Ectodermal cell (in vitro differentiated cells): ENCODE results near the gene CLEC16A.

Experiments used
- H3K27ac ChIP-seq: 2 replicates; pipeline ENCODE4 v1.7.0; 2013; ENCODE audit warnings: mild to moderate bottlenecking, low read depth, low read length; ENCODE audit not compliant: insufficient read depth, poor library complexity, severe bottlenecking
- H3K27me3 ChIP-seq: 2 replicates; pipeline ENCODE4 v1.7.0; 2013; ENCODE audit warnings: mild to moderate bottlenecking, low read length; ENCODE audit not compliant: insufficient read depth, control insufficient read depth, poor library complexity, severe bottlenecking
- H3K36me3 ChIP-seq: one replicate; pipeline ENCODE4 v1.7.0; 2013; ENCODE audit warnings: low read length; ENCODE audit not compliant: control insufficient read depth, insufficient read depth
- H3K4me1 ChIP-seq: one replicate; pipeline ENCODE4 v1.7.0; 2013; ENCODE audit warnings: low read length; ENCODE audit not compliant: control insufficient read depth, insufficient read depth
- H3K4me3 ChIP-seq: 2 replicates; pipeline ENCODE4 v1.7.0; 2013; ENCODE audit warnings: low read depth, low read length, control low read depth; ENCODE audit not compliant: insufficient read depth
- H3K9me3 ChIP-seq: 2 replicates; pipeline ENCODE4 v1.7.0; 2013; ENCODE audit warnings: mild to moderate bottlenecking, low read length, moderate library complexity; ENCODE audit not compliant: control insufficient read depth
- WGBS, 2 experiments: methylation state at CpG; one replicate each; pipeline ENCODE4 v1.1.7; 2013; ENCODE audit warnings: missing lambda C conversion rate in 2 of 2; 5-methylcytosine and 5-hydroxymethylcytosine counted together

Gene CLEC16A

DNA sequence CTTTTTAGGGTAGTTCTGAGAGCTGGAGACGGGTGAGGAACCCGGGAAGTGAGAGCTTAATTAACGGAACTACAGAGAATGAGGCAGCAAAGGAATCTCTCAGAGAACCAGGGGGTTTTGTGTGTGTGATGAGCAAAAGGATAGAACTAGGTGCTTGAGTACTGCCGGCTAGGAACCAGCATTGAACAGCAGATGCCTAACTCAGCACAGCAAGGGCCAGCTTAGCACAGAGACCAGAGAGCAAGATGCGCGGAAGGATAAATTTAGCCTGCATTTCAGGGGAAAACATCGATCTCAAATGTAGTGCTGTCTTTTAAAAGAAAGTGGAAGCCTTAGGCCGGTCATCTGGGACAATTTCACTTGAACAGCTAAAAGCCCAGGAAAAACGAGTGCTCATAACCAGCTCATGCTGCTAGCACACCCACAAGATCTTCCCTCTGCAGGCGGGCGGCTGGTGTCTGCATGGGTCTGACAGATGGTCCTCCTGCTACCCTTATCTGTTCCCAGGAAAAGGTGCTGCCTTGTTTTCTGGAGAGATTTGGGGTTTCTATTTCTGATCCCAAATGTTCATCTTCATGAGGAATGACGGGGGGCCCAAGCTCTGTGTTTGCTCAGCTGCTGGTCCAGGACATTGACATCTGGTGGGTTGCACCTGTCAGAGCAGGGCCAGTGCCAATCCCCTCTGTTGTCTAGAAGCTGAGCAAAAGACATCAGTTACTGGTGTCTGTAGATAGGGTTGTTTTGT is 207.7 kb downstream of the CLEC16A start:
- Histone ChIP-seq H3K27me3 (no peaks in the 10 kb centered on the region), H3K36me3 (no peaks in the 10 kb centered on the region), H3K9me3 (no peaks in the 10 kb centered on the region), H3K4me3 (no peak overlapping the region), H3K27ac (no peak overlapping the region), H3K4me1 (no peaks in the 10 kb centered on the region)
- WGBS, 2 experiments: 89% methylated on average over 12 of the region's 12 CpGs

DNA sequence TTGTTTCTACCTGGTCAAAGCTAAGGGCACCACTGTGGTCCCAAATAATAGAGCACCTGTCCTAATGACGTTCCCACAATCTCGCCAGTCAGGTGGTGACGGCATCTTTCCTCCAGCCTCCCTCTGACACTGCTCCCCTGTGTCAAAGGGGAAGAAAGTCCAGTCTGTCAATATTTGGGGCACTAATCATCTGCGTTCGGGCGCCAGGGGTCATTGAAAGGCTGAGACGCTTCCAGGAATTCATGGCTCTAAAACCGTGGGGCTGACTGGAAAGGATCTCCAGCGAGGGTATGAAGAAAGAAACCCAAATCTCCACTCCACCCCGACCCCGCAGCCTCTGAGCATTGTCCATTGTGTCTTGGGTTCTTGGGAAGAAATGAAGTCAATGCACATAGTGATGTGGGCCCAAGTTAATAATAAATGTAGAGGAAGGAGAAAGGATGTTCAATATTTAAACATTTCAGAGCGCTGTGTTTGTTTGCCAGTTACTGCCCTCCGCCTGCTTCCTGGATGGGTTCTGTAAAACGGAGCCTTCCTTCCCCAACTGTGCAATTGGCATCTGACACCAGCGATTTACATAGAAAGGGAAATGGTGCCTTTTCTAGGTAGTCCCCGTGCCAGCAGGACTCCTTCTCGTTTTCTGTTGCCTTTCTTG is 208.4 kb downstream of the CLEC16A start:
- H3K27me3 ChIP-seq: no peaks in the 10 kb centered on the region
- no peaks in the 10 kb centered on the region for H3K9me3 ChIP-seq
- H3K4me1 ChIP-seq: no peaks in the 10 kb centered on the region
- no peak overlapping the region for H3K27ac ChIP-seq
- H3K36me3 ChIP-seq: no peaks in the 10 kb centered on the region
- WGBS, 2 experiments: 87 to 91% methylated on average over 17 of the region's 17 CpGs
- H3K4me3 ChIP-seq: no peak overlapping the region

DNA sequence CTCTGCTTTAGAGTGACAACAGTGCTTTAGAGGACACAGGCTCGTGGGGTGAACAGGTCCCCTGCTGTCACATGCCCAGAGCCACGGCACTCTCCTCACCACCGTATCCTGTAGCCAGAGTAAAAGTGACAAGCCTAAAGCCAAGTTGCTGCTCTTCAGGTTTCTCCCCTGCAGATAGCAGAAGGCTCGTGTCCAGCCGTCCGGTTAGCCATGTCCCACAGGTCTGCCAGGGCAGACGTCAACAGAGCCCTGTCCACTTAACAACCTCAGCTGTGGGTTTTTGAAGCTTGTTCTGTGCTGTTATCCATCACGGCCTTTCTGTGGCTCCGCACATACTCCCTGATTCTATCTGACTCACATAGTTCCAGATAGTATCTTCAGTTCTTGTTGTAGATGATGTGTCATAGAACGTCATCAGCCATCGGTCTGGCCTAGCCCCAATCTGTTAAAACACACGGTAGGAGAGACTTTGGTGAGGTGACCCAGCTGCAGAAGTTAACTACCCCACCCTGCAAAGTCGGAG is 211.0 kb downstream of the CLEC16A start:
- 83 to 85% methylated on average over 13 of the region's 13 CpGs for WGBS, 2 experiments
- Histone ChIP-seq H3K27me3 (no peaks in the 10 kb centered on the region), H3K9me3 (no peaks in the 10 kb centered on the region), H3K4me1 (no peaks in the 10 kb centered on the region), H3K36me3 (no peaks in the 10 kb centered on the region), H3K4me3 (no peak overlapping the region), H3K27ac (no peak overlapping the region)

DNA sequence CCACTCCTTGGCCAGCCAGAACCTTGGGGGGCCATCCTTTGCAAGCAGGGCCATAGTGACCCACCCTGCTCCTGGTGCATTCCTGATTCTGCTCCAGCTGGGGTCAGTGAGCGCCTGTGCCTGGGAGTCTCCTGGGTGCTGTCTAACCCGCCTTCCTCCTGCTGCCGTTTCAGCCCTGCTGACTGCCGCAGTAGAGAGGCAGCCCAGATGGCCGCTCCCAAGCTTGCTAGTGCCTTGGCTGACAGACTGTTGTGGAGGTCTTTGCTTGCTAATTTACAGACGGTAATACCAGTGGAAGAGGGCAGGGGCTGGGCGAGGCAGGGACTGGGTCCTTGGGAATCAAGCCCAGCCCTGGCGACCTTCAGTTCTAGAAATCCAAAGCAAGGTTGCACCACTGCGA is 212.0 kb downstream of the CLEC16A start:
- Histone ChIP-seq H3K4me3 (no peak overlapping the region), H3K36me3 (no peaks in the 10 kb centered on the region), H3K27ac (no peak overlapping the region), H3K9me3 (no peaks in the 10 kb centered on the region), H3K27me3 (no peaks in the 10 kb centered on the region), H3K4me1 (no peaks in the 10 kb centered on the region)
- WGBS, 2 experiments: 89 to 90% methylated on average over 9 of the region's 9 CpGs

DNA sequence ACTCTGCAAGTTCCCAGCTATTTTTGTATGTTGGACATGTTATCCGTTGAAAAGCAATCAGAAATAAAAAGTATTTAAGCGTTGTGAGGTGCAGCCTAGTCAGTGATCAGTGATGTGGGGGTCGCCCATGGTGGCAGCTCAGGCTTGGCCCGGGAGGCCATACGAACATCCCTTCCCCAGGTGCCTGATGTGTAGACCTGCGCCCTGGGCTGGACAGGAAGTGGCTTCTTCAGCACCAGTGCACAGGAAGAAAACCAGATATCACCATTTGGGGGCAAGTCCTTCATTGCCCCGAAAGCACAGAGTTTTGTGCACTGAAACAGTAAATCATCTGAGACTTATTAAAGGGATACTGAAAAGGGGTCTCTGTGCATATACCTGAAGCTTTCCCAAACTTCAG is 212.8 kb downstream of the CLEC16A start:
- no peaks in the 10 kb centered on the region for H3K9me3 ChIP-seq
- H3K27ac ChIP-seq: no peak overlapping the region
- WGBS, 2 experiments: 94 to 95% methylated on average over 7 of the region's 7 CpGs
- no peaks in the 10 kb centered on the region for H3K4me1 ChIP-seq
- H3K36me3 ChIP-seq: no peaks in the 10 kb centered on the region
- H3K4me3 ChIP-seq: no peak overlapping the region
- H3K27me3 ChIP-seq: no peaks in the 10 kb centered on the region

DNA sequence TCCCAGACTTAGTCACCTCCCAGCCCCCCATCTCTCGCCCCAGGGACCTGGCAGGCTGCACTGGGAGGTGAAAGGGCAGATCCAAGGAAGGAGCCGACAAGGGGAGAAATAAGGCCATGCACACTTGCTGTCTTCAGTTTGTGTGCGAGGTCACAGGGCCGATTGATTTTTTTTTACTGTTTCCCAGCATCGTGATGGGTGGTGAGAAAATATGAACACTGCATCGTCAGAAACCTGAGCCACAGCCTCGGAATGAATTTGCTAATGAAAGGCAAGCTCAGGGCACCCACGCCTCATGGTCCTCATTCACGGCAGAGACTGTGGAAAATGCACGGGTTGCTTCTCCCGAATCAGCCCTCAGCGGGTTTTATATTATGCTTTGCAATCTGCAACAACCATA is 213.7 kb downstream of the CLEC16A start:
- H3K36me3 ChIP-seq: no peaks in the 10 kb centered on the region
- H3K4me3 ChIP-seq: no peak overlapping the region
- no peak overlapping the region for H3K27ac ChIP-seq
- H3K4me1 ChIP-seq: no peaks in the 10 kb centered on the region
- no peaks in the 10 kb centered on the region for H3K27me3 ChIP-seq
- no peaks in the 10 kb centered on the region for H3K9me3 ChIP-seq
- 90 to 92% methylated on average over 12 of the region's 12 CpGs for WGBS, 2 experiments

DNA sequence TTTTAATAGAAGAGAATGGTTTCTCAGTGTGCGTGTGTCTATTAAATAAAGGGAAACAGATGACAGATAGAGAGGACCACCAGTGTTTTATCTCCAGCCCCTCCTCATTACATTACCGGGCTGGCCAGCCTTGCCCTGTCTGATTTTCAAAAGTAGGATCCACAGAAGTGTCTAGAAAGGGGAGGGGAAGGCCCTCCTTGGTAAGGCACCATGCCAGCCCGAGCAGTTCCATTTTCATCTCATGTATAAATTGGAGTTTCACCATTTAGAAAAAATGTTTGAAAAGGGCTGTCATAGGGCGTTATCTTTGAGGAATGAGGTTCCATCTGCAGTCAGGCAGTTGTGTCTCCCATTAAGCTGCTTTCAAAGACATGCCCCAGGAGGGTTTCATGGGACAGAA is 214.9 kb downstream of the CLEC16A start:
- WGBS, 2 experiments: 93 to 96% methylated on average over 4 of the region's 4 CpGs
- no peaks in the 10 kb centered on the region for H3K4me1 ChIP-seq
- no peak overlapping the region for H3K27ac ChIP-seq

DNA sequence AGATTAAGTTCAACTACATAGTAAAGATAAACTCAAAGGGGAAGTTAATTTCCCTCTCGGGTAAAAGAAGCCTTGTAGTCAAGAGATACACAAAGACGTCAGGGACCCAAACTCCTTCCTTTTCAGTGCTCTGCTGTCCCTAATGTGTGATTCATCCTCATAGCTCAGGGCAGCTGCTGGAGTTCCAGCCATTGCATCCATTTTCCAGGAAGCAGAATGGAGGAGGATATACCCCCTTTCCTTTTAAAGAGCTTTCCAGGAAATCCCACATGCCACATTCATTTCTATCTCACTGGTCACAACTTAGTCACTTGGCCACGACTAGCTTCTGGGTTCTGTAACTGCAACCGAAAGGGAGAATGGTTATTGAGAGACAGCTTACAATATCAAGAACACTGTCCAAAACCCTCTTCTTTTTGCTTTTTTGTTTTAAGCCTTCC is 216.3 kb downstream of the CLEC16A start:
- Histone ChIP-seq H3K27ac (no peak overlapping the region), H3K4me3 (no peak overlapping the region), H3K9me3 (no peaks in the 10 kb centered on the region), H3K4me1 (no peaks in the 10 kb centered on the region), H3K36me3 (no peaks in the 10 kb centered on the region), H3K27me3 (no peaks in the 10 kb centered on the region)
- WGBS, 2 experiments: 90 to 96% methylated on average over 4 of the region's 4 CpGs

More for the DNA sequence above, 214.9 kb downstream of the CLEC16A start:
- Histone ChIP-seq H3K9me3 (no peaks in the 10 kb centered on the region), H3K27me3 (no peaks in the 10 kb centered on the region), H3K4me3 (no peak overlapping the region), H3K36me3 (no peaks in the 10 kb centered on the region)

DNA sequence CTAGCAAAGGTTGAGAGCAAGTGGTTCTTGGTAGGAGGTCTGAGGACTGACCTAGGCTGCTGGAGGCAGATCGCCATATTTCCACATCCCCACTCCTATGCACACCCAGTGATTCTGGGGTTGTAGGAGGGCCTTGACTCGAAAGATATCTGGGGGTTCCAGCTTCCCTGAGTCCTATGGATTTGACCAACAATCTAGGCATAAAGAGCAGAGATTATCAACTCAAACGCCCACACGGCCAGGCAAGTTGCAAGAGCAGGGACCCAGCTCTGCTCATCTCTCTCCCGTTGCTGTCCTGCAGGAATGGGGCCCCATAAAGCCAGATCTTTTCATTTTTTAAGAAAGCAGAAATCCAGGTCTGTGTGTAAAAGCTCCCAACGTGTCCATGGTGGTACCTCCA is 217.1 kb downstream of the CLEC16A start:
- Histone ChIP-seq H3K27ac (no peak overlapping the region), H3K36me3 (no peaks in the 10 kb centered on the region), H3K9me3 (no peaks in the 10 kb centered on the region), H3K4me1 (no peaks in the 10 kb centered on the region), H3K4me3 (no peak overlapping the region), H3K27me3 (no peaks in the 10 kb centered on the region)
- 91 to 93% methylated on average over 6 of the region's 6 CpGs for WGBS, 2 experiments

DNA sequence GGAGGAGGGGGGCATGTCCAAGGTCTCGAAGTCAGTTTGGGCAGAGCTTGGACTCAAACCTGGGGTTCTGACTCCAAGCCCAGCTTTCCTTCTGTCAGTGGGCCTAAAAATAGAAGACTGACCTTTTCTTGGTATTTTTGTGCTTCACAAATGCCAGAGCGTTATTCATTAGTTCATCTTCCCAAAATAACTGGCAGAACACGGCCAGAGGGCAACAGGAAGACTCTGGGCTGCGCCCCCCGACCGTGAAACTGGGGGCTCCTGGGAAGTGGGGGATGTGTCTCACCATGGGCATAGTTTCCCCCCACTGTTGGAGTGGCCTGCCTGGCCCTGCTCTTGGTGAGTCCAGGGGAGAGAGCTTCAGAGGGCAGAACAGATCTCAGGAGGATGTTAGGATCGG is 217.6 kb downstream of the CLEC16A start:
- Histone ChIP-seq H3K4me3 (no peak overlapping the region), H3K27me3 (no peaks in the 10 kb centered on the region), H3K4me1 (no peaks in the 10 kb centered on the region), H3K27ac (no peak overlapping the region), H3K9me3 (no peaks in the 10 kb centered on the region), H3K36me3 (no peaks in the 10 kb centered on the region)
- 79 to 82% methylated on average over 6 to 7 of the region's 7 CpGs for WGBS, 2 experiments
